HG02870 (cell line): Measurements from ENCODE around the gene LZIC.
A peak's percentile ranks its signal among the peaks of the same experiment; 100 is the strongest.

ENCODE experiments used
- ATAC-seq: cut with Tn5 transposase; IDR thresholded peaks from one replicate; pipeline ENCODE4 v1.9.1; 2021; ENCODE audit warnings: mild to moderate bottlenecking, moderate library complexity; ENCODE audit not compliant: unreplicated experiment

Gene LZIC

DNA sequence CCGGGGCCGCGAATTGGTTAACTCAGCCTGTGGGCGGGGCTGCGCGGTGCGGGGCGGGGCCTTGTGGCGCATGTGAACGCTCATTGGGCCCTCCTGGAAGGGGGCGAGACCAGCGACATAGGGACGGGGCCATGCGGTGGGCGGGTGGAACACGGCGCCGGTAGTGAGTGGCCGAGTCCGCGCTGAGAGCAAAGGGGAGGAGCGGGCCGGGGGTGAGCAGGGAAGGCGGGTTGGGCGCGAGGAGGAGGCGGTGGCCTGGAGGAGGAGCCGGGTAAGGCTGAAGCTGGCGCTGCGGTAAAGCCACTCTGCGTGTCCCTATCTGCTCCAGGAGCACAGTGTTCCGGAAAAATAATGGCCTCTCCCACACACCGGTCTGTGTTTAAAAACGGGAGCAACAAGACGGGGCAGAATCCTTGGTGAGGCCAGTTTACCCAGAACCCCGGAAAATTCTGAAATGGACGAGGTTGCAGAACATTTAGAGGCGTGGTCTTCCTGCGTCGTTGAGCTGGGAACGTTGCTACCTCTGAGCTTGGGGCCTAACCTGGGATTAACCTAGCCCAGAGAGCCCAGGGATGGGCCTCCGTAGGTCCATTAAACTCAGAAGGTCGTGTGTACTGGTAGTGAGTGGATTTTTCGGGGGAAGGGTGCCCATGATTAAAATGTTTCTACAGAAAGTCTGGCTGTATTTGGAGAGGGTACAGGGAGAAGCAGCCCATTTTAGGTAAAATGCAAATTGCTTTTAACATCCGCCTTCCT is 32.6 kb downstream of the LZIC start:
- peak; percentile 95 for ATAC-seq

DNA sequence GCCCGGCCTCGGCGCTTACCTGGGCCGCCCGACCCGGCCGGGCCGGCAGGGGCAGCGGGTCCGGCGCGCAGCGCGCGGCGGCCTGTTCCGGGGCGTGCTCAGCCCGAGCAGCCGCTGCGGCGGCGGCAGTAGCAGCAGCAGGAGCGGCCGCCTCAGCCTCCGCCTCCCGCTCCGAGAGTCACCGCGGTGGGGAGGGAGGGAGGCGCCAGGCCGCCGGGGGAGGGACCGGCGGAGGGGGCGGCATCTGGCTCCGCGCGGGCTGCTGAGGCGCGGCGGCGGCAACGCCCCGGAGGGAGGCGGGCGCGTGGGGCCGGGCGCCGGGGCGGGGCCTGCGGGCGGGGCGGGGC is 33.1 kb downstream of the LZIC start, which contains the start of gene CTNNBIP1:
CTNNBIP1 (minus strand) TSS at position 194 of the 347 bp plus-strand sequence. CDS start 38,205 bp downstream, outside the sequence.
- peak; percentile 61 for ATAC-seq

DNA sequence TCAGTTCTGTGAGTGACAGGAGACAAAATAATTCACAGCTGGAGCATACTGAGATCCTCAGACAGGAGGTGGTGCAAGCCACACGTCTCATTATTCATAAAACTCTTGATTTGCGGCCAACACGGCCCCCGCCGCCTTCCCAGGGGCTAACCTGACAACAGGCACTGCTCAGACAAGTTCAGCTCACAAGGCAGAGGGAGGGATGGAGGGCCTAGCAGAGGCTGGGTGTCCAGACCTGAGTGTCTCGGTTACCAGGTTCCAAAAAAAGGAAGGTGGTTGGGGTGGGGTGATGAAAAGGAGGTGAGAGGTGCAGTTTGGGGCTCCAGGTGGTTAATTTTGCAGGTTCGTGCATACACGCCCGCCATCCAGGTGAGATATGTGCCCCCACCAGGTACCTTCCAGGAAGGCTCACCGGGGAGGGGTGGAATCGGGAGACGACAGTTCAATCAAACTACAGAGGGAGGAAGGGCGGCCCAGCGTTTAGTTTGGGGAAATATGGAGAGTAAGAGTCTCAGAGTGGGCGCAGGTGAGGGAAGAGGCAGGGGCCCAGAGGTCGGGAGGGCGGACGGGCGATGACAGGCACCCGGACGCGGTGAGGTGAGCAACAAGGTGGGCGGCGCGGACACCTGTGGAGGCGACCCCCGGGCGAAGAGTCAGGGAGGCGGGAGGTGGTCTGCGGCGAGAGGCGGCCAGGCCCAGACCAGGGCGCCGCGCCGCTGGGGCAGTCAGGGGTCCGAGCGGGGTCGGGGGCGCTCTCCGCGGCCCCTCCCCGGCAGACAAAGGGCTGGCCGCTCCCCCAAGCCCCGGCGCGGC is 33.8 kb downstream of the LZIC start:
- peak; percentile 1 for ATAC-seq

DNA sequence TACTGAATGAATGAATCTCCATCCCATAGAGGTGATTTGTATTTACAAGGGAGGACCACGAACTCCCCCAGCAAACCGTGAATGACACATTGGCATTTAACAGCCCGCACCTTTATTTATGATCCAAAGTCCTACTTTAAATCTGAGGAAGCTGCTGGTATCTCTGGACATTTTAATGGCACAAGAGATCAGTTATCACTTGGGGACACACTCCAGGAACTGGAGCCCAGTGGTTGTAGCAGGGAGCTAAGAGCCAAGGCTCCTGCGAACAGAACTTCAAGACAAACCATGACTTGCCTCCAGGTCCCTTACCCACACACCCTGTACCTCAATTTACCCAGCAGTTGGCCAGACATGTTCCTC is 34.3 kb downstream of the LZIC start:
- no peak for ATAC-seq

DNA sequence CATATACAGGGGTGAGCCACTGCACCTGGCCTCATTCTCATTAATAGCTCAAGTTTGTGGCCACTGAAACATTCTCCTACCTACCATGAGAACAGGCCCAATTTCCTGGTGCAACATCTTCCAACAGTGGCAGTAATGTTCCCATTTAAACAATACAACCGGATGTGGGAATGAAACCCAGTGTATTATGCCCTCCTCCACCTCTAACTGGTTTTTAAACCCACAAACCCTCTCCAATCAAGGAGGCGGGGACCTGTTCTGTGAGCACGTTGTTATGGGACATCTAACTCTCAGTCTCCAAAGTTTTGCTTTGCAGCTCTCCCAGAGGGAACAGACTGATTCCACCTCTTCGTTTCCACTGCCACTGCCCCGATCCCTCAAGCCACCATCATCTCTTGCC is 35.8 kb downstream of the LZIC start:
- ATAC-seq = no peak

DNA sequence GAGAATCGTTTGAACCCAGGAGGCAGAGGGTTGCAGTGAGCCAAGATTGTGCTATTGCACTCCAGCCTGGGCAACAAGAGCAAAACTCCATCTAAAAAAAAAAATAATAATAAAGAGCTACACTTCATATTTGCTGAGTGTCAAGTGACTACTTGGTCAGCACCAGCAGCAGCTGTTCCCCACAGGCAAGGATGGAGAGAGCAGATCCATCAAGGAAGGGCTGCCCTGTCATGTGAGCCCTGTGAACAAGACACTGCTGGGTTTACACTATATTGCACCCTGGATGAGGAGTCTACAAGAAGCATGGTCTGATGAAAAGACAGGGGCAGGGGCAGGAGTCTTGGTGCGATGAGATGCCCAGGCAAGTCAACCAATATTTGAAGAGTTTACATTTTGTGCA is 36.7 kb downstream of the LZIC start:
- no peak for ATAC-seq

DNA sequence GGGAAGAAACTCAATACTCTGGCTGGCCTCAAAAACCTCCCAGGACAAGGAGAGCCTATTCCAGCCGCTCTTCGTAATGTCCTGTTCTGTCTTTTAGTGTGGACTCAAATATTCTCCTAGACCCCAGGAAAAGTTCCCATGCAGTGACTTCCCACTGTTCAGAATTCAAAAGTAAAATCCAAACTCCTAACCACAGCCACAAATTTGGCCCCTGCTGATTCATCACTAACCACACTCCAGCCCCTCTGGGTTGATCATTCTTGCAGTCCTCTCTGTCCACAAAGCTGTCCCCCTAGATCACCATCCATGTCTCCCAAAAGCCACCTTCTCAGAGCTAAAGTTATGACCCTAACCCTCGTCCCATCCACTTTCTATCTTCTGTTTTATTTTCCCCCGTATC is 38.2 kb downstream of the LZIC start:
- ATAC-seq = no peak

DNA sequence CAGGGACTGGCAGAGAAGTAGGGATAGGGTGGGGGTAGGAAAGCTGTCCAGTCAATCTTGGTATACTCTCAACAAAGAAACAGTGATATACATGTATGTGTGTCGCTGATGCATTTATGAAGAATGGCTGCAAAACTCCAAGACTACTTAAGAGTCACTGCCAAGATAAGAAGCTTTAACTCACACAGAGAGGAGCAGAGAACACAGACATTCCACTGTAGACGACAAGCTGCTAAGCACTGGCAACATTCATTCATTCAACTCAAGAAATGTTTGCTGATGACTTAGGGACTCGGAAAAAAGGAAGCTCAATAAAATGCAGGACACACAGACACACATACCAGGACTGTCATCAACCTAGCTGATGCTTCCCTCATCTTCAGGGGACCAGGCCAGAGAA is 38.6 kb downstream of the LZIC start:
- no peak for ATAC-seq

DNA sequence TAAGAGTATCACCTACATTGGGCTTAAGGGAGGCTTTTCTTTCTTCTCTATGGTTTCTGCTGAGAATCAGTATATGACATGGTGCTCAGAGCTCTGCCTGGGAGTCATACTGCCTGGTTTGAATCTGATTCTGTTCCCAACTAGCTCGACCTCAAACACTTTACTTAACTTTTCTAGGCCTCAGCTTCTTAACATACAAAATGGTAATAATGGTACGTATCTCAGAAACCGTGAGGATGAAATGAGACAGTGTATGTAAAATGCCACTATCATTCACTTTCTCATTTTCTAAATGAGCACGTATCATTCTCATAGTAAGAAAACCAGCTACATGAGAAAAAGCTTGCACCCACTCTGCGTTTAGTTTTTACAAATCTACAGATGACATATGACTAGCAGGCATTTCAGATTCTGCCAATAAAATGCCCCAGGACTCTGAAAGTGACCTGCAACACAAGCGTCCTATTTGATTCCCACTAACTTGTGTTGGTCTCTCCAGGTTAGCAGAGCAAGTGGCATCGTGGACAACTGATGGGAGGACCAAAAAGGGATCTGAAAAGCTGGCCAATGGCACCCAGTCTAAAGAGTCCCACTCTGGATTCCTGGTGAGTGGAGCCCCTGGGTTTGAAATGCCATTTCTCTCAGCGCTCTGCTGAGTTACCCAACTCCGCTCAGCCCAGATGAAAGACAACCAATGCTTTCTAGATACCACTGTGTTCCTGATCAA is 39.2 kb downstream of the LZIC start:
- peak; percentile 64 for ATAC-seq

DNA sequence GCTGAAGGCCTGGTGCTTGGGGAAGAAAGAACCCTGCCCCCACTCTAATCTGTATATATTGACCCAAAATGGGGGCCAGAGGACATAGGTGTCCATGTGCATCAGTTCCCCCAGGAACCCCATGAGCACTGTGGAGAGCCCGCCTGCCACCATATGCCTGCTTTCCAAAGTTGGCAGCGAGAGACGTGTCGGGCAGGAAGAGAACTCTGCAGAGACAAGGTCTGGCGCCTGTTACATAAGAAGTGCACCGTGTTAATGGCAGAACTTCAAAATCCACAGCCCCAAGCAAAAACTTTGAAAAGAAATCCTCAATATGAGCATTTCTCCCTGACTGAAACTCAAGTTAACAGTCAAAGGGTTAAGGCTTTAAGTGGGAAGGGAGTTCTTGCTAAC is 41.1 kb downstream of the LZIC start:
- no peak for ATAC-seq

DNA sequence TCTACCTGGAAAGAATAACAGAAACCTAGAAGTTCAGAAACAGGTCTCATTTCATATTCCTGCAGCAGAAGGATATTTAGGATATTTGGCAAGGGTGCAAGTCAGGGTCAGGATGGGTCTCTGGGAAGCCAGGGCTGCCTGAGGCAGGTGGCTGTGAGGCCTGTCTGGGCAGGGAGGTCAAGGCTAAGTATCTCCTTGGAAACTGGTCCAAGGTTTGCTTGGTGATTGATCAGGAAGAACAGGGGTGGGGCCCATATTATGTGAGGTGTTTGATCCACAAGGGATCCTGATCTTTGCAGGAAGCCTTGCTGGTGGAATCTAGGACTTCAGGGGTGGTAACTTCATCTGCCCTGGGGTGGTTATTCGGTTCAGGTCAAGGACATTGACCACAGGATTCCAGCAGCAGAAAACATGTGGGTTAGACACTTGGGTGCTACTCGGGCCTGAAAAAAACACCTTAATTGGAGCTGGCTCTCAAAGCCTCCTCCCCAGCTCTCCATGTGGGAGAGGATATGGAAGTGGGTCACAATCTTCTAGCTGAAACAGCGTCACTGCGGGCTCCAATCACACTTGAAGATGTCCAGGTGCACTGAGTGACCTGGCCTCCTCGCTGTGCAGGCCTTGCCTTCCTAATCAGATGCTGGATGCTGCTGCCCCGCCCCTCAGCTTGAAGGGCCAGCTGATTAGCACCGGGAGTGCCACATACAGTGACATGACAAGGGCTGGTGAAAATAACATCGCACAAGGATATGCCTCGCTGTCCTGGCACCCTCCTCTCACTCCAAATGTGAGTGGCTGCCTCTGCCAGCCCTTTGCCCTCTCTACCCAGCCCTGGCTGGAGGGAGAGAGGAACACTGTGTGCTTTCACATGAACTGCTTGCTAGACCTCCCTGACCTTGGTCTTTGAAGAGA is 41.8 kb downstream of the LZIC start:
- ATAC-seq = no peak

DNA sequence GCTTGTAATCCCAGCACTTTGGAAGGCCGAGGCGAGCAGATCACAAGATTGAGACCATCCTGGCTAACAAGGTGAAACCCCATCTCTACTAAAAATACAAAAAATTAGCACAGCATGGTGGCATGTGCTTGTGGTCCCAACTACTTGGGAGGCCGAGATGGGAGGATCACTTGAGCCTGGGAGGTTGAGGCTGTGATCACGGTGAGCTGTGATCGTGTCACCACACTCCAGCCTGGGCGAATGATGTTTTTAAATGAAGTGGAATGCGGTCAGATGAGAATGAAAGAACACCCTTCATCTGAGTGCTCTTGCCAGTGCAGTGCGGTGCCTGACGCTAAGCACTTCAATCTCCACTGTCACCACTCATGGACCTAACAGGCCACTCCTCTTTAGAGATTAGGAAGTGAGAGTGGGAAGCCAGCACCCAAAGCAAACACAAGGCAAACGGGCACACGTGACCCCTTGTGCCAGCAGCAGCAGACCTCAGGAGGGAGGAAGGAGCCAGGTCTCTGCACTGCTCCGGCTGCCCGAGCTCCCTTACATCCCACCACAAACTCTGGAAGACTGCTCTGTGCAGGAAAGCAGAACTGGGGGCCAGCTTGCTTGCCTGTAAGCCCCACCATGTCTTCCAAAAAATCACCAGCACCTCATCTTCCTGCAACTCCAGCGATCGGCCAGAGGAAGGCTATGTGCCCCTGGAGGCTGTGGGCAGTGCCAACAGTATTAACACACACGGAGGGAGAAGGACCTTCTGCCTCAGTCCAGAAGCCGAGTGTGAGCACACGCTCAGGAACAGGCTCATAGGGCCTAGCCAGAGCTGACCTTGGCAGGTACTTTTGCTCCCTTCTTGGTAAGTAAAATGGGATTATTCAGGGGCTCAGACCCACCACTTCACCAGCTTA is 42.8 kb downstream of the LZIC start:
- ATAC-seq = no peak

DNA sequence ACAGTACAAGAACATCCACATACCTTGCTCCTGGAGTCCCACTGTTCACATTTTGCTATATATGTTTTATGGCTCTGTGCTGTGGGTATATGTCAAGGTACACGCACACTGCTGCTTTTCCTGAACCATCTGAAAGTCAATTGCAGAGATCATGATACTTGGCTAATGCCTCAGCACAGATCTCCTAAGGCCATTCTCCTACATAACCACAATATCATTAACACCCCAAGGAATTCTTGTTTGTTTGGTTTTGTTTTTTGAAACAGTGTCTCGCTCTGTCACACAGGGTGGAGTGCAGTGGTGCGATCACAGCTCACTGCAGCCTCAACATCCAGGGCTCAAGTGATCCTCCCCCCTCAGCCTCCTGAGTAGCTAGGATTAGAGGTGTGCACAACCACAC is 49.1 kb downstream of the LZIC start:
- no peak for ATAC-seq

DNA sequence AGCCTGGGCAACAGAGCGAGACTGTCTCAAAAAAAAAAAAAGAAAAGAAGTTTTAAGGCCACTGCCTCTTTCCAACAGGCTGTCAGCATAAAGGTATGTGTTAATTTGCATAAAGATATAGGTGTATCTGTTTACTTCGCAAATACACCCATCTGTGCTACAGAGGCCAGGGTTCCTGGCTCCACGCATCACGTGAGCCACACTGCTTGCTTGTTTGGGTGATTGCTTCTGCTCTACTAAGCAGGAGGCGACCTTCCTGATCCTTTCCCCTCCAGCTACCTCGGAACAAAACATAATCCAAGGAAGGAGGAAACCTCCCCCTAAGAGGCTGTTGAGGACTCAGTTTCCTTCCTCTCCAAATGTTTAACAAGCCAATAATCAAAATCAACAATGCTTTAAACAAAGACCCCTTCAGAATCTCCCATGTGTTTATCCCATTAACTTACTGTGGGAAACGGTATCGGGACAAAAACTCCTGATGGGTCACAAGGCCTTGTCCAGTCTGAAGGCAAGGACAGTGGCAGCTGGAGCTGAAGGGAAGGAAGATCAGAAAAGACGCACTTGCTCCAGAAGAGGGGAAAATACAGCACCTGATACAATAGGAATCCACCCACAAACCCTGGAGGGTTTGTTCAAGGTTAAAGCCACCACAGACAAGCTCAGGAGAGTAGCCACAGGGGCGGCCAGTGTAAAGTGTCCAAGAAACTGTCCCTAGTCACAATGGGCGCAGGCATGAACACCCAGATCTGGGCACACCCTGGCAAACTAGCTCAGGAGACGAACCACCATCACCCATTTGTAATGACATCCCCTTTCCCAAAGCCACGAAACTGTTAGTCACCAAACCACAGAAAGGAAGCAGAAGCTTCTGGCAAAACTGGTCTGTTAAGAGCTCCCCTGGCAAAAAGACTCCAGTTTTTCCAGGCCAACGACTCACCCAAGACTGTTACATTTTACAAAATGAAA is 50.3 kb downstream of the LZIC start:
- ATAC-seq = no peak

DNA sequence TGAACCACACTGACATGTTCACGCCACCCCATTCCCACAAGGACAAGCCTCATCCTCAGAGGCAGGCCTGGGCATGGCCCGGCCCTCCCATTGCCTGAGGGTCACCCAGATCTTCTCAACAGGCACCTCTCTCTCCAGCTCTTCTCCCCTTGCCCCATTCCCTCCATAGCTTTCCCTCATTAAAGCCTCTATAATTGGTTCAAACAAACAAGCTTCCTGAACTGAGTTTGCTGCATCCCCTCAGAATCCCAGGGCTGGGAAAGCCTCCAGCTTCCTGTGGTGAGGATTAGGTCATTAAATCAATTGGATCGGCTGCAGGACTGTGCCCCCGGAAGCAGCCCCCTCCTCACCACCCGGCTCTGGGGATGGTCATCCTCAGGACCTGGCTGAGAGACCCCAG is 52.0 kb downstream of the LZIC start:
- no peak for ATAC-seq

DNA sequence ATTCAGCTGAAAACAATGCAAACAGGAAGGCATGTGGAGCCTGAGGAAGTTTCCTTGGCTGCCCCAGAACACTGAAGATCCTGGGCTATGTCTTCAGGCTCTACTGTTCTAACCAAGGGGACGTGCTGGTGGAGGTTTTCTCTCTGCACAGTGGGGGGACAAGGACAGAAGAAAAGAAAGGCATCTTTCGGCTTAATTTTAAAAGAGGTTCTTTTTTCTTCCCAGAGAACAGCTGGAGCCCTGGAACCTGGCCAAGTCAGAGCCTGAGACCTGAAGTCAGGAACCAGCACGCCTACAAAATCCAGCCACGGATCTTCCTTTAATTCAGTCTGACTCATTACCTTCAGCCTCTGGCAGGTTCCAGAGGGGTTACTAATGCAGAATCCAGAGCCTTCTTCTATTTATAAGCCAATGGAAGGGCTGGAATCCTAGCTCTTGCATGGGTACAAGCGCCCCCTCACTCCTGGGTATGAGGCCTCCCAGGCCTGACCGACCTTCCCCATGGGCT is 52.9 kb downstream of the LZIC start:
- ATAC-seq = no peak

DNA sequence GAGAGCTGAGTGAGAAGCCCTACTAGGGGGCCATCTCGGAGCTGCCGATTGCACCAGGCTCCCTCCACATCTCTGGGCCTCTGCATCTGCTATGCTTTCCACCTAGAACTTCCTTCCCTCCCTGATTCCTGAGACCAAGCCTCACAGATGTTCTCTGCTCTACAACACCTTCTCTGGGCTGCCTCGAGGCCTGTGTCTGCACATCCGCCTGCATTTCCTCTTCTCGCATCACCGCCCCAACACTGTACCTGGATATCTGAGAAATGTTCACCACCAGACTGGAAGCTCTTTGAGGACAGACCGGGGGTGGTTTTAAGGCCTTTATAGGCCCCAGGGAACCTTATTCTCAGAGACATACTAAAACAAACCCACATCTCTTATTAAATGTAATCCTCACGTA is 53.8 kb downstream of the LZIC start:
- no peak for ATAC-seq

DNA sequence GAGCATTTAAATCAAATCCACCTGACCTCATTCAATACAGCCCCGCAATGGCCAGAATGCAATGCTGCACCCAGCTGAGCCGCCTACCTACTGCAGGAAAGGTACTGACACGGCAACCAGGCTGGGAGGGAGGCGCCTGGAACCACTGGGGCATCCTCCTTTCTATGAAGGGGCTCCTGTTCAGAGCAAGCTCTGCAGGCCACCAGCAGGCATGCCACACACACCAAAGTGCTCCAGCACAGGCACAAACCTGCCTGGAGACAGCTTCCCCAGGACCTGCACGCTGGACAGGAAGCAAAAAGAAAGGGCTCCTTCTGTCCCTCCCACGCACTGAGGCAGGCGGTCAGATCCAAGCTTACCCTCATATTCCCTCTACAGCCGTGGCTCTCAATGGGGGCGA is 54.3 kb downstream of the LZIC start:
- ATAC-seq = no peak
